ENCODE measurements around the gene RHOT2.
"Not testable (repeated sequence)": the region's sequence is repeated elsewhere in the genome, so short reads cannot be mapped to it uniquely, and the experiment has no call there.

RHOT2 gene

DNA sequence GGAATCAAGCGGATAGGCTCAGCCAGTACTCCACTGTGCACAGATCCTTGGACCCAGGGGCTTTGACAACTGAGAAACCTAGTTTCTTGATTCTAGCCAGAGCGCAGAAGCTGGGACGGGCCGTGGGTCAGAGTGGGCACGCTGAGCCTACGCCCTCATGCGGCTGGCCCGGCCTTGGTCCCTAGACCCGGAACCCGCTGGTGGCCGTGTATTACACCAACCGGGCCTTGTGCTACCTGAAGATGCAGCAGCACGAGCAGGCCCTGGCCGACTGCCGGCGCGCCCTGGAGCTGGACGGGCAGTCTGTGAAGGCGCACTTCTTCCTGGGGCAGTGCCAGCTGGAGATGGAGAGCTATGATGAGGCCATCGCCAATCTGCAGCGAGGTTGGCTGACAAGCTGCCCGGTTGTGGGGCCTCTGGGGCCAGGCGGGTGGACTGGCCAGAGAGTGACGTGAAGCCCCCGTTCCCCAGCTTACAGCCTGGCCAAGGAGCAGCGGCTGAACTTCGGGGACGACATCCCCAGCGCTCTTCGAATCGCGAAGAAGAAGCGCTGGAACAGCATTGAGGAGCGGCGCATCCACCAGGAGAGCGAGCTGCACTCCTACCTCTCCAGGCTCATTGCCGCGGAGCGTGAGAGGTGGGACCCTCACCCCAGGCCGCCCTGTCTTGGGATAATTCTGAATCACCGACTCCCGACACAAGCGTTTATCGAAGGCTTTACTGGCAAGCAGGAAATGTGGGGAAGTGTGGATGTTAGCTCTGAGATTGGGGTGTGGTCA lies 13.2 kb downstream of the RHOT2 start:
- DNase-seq (ENCODE audit: low read depth in 2 of 2): no peak

DNA sequence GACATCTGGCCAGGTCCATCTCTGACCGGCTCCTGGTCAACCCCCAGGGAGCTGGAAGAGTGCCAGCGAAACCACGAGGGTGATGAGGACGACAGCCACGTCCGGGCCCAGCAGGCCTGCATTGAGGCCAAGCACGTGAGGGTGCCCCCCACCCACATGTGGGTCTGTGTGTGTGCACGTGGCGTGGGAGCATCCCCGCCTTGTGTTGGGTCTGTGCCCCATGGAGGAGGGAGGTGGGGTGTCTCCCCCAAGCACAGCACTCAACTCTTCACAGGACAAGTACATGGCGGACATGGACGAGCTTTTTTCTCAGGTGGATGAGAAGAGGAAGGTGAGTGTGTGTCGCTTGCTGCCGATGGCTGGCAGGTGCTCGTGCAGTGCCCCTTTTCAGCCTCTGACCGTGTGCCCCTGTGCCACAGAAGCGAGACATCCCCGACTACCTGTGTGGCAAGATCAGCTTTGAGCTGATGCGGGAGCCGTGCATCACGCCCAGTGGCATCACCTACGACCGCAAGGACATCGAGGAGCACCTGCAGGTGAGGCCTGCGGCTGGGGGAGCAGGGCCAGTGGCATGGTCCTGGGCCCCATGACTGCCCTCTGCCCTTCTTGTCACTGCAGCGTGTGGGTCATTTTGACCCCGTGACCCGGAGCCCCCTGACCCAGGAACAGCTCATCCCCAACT lies 14.0 kb downstream of the RHOT2 start:
- no peak for DNase-seq (ENCODE audit: low read depth in 2 of 2)

DNA sequence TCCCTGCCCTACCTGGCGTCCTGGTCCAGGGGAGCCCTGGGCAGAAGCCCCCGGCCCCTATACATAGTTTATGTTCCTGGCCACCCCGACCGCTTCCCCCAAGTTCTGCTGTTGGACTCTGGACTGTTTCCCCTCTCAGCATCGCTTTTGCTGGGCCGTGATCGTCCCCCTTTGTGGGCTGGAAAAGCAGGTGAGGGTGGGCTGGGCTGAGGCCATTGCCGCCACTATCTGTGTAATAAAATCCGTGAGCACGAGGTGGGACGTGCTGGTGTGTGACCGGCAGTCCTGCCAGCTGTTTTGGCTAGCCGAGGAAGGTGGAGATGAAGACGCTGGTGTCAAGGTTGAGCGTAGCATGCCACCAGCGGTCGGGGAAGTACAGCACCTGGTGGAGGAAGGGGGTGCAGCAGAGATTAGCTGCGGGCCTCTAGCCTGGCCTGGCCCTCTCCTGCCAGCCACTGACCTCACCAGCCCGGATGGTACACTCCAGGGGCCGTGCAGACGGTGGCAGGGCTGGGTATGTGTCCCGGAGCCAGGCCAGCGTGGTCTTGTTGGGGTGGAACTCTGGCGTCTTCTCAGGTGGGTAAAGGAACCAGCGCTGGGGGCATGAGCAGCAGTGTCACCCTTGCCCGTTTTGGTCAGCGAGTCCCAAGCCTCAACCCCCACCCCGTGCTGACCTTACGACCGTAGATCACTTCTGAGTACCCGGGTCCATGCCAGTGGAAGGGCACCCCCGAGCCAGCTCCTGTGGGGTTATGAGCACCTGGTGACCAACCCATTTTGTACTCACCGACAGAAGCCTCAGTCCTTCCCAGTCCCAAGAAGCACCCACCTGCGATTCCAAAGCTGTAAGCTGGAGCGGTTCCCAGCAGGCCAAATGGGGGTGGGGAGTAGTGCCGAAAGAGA lies 14.8 kb downstream of the RHOT2 start:
- DNase-seq (ENCODE audit: low read depth in 2 of 2): no peak

DNA sequence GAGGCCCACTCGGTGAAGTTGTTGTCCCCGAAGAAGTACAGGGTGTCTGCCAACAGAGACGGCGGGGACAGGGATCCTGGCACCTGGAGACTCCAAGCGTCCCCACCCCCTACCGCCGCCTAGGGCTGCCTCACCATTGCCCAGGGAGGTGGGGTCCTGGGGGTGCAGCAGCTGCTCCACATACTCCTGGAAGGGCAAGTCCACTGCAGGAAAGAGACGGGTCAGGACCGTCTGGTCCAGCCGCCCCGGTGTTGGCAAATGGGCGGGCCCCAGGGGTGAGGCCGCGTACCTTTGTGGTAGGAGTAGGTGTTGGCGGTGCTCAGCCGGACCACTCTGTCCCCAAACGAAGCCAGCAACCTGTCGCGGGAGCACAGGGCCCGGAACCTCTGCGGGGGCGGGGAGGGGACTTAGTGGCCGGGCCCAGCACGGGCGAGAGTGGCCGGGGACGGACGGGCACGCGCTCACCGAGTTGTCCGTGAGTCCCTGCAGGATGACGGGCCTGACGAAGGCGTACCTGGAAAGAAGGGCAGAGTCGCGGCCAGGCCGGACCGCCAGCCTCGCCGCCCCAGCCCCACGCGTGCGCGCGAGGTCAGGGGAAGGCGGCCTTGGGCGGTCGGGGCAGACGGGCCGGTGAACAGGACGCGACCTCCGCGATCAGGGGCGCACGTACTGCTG lies 15.6 kb downstream of the RHOT2 start:
- no peak for DNase-seq (ENCODE audit: low read depth in 2 of 2)

DNA sequence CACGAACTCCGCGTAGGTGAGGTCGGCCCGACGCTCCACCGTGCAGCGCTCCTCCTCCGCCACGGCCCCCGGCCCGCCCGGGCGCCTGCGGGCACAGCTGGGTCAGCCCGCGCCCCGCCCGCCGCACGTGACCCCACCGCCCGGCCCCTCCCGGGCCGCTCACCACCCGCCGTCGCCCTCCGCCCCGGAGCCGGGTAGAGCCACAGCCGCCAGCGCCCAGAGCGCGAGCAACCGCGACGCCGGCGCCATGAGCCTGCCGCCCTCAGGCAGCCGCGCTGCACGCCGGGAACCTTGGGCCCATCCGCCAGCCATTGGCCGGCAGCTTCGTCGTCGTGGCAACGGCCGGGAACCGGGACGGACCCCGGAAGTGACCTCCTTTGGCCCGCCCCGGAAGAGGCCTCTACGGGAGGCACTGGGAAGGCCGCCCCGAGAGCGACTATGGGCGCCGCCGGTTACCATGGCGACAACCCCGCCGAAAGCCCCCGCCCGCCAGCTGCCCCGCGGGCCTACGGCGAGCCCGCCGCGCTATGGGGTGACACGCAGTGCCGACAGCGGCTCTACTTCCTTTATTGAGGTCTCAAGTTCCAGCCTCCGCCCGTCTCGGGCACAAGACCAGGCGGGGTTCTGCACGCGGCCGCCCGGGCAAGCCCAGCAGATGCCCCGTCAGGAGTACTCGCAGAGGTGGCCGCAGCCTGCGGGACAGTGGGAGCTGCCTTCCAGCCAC lies 16.3 kb downstream of the RHOT2 start, which contains the start of gene JMJD8:
JMJD8 (minus strand) TSS at position 264 of the 724 bp plus-strand sequence; CDS start at position 249, 15 bp downstream.
- DNase-seq (ENCODE audit: low read depth in 2 of 2): peak; percentile 84 to 85

DNA sequence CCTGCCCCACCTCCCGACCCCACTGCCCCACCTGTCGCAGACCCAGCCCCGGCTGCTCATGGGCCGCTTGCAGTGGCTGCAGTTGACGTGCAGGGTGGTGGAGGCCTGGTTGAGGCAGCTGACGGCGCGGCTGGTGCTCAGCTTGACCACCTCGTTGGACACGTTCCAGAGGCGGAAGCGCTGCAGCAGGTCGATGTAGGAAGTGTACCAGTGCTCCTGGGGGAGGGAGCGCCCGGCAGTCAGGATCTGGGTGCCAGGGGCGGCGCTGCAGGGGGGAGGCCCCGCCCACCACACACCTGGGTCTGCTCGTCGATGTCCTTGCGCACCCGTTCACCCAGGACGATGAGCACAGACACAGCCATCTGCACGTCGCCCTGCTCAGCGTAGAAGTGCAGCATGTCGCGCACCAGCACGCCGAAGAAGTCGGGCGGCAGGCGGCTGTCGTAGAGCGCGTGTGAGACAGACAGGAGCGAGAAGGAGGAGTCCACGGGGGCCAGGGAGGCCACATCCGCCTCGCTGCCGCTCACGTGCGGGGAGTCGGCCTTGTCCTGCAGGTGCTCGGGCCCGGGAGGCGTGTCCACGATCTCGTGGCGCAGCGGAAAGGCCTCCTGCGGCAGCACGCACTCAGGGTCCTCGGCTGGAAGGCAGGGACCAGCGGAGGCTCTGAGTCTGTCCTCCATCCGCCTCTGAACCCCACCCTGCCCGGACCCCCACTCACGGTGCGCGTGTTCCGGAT lies 17.2 kb downstream of the RHOT2 start:
- no peak for DNase-seq (ENCODE audit: low read depth in 2 of 2)

DNA sequence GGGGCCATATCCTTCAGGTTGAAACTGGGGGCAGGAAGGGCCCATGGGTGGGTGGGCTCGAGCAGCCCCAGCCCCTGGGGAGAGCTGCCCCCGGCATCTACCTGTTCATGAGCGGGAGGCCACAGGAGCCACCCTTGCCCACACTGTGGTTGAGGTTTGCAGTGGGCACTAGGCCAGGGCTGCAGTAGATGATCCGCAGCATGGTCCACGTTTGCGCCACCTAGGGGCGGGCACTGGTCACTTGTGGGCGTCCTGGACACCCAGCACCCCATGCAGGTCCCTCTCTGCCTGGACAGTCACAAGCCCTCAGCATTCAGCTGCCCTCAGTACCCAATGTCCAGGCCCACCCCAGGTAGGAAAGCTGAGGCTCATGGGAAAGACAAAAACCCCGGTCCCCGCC lies 18.0 kb downstream of the RHOT2 start:
- no peak for DNase-seq (ENCODE audit: low read depth in 2 of 2)

DNA sequence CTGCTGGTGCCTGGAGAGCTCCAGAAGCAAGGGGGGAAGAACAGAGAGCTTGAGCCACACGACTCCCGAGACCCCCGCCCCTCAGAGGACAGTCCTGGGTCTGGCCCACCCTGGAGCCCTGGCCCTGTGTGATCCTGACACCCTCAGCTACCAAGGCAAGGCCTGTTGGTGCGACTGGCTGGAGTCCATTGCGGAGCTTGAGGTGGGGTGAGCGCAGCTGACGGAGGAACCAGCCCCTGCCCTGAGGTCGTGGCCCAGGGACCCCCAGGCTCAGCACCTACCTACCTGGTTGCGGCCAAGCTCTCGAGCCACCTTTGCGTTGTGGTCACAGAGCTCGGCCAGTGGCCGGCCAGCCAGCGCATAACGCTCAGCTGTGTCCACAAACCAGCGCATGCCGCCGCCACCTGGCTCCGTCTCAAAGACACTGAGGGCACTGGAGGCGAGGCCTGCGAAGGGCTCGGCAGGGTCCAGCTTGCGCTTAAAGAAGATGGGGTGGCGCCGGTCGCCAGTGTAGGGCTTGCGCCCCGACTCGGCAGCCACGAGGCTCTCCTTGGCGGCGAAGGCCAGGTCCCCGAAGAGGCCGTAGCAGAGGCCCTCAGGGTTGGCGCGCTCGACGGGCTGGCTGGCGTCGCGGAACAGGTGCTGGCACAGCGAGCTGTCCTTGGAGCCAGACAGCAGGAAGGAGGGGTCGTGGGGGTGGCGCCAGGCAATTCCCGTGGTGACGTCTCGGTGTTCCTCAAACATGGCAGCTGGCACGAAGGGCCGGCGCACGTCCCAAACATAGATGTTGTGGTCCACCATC lies 18.7 kb downstream of the RHOT2 start:
- DNase-seq (ENCODE audit: low read depth in 2 of 2): no peak

DNA sequence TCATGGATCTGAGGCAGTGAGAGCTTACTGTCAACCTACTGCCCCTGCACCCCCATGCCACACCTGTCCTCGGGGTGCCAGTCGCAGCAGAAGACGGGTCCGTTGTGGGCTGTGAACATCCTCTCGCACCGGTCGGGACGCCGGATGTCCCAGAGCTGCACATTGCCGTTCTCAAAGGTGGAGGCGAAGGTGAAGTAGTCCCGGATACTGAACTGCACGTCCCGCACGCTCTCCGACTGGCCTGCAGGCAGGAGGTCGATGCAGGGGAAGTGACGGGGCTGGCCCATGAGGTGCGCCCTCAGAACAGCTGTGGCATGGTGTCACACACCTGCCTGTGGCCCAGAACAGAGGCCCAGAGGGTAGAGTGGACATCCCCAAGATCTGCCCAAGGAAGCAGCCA lies 19.6 kb downstream of the RHOT2 start:
- DNase-seq (ENCODE audit: low read depth in 2 of 2): no peak

DNA sequence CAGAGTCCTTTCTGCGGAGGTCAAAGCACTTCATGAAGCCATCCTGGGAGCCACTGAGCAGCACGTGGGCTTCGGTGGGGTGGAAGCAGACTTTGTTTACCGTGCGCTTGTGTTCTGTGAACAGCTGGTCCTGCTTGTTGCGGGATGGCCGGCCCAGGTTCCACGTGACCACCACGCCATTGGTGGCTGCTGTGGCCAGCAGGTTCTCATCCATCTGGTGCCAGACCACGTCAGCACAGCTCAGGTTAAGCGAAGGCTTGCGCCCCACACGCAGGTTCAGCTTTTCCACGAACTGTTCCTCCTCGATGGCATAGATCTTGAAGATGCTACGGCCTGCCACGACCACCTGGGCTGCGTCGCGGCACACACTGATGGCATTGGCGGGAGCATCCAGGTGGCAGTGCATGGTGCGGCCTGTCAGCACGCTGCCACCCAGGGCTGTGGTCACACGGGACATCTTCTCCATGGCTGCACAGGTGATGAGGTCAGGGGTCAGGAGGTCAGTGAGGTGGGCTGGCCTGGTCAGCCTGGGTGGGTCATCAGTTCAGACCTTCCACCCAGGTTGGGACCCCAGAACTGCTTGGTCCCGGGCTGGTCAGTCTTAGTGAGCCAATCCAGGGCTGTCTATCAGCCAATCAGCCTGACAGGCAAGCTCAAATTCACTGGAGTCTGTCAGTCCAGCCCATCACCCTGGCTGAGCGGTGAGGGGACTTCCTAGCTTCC lies 21.4 kb downstream of the RHOT2 start:
- DNase-seq (ENCODE audit: low read depth in 2 of 2): no peak

DNA sequence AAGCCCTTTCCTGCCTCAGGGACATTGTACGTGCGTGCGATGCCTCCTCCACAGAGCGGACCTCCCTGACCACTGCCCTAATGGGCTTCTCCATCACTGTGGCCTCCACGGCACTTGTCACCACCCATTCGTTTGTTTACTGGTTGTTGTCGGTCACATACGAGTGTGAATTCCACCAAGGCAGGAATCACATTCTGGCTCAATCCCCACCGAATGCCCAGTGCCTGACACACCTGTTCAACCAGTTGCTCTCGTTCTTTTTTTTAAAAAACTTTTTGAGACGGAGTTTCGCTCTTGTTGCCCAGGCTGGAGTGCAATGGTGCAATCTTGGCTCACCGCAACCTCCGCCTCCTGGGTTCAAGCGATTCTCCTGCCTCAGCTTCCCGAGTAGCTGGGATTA lies 23.3 kb downstream of the RHOT2 start:
- DNase-seq (ENCODE audit: low read depth in 2 of 2): not testable (repeated sequence)

DNA sequence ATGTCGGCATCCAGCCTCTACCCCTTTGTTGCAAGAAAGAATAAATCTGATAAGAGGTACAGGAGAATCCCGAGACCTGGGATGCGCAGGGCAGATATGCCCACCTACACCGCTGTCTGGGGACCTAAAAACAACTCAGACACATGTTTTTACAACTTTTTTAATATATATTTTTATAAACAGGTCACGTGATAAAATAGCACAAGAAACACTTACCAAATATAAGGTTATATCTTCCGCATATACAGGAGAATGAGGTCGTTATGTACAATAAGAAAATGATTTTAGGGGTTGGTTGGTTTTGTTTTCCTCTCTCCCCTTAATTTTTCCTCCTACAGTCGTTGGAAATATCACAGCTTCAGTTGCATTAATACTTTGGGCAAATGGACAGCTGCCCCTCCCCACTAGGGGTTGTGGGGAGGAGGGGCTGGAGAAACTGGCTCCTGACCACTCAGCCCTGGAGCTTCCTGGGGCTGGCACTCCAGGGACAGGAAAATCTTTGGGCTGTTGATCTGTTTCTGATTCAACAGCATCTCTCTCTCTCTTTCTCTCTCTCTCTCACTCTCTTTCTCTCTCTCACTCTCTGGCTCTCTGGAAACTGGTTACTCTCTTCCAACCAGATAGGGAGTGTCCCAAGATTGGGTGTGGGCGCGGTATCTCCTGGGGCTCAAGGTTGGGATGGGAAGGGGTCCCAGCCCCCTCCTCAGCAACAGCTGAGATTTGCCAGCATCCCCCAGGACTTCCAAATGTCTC lies 24.6 kb downstream of the RHOT2 start:
- no peak for DNase-seq (ENCODE audit: low read depth in 2 of 2)

DNA sequence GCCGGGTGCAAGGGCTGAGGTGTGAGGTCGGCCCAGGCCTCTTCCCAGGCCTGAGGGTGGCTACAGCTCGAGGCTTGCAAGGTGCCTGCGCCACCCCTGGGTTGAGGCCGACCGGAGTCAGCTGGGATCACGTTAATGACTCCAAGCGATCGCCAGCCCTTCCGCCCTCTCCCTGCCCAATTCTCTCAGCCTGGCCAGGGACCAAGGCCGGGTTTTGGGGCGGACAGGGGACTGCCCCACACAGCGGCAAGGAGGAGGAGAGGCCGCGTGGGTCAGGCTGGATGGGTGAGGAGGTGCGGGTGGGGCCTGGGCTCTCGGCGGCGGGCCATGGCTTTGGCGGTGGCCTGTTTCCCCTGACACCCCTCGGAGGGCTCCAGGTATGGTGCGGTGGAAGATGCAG lies 25.4 kb downstream of the RHOT2 start:
- no peak for DNase-seq (ENCODE audit: low read depth in 2 of 2)

DNA sequence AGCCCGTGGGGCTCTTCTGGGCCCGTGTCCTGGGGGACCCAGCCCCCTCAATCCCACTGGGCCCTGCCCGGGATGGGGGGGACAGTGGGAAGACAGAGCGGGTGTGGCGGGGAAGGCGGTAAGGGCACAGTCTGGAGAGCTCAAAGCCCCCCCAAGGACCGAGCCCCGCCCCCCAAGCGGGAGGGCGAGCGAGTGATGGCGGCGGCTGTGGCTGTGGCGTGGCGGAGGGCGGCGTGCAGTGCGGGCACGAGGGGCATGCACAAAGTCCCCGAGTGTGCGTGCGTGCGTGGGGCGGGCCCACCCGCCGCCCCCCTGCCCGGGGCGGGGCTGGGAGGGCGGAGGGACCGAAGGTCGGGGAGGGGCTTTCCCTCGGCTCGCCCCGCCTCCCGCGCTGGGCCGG lies 25.8 kb downstream of the RHOT2 start:
- no peak for DNase-seq (ENCODE audit: low read depth in 2 of 2)

DNA sequence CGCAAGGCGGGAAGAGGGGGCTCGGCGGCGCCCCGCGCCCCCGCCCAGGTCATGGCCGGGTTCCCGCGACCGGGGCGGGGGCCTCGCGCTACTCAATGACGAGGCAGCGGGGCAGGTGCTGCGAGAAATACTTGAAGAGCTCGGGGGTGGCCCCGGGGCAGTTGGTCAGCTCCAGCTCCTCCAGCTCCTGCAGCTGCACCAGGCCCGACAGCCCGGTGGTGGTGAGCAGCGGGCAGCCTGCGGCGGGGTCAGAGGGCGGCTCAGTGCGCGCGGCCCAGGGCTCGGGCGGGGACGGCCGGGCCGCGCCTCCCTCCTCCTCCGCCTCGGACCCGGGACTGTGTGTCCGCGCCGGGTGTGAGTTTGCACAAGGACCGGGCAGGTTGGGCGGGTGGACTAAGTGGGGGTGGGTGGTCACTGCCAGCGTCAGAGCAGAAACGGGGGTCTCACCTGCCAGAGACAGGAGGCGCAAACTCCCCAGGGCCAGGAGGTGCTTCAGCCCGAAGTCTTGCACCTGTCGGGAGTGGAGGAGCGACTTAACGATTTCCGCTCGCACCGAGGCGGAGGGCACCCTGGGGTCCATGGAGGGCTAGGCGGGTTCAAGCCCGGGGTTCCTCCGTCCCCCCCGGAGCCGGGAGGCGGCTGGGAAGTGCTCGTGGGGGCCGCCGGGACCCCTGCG lies 26.4 kb downstream of the RHOT2 start:
- DNase-seq (ENCODE audit: low read depth in 2 of 2): no peak

DNA sequence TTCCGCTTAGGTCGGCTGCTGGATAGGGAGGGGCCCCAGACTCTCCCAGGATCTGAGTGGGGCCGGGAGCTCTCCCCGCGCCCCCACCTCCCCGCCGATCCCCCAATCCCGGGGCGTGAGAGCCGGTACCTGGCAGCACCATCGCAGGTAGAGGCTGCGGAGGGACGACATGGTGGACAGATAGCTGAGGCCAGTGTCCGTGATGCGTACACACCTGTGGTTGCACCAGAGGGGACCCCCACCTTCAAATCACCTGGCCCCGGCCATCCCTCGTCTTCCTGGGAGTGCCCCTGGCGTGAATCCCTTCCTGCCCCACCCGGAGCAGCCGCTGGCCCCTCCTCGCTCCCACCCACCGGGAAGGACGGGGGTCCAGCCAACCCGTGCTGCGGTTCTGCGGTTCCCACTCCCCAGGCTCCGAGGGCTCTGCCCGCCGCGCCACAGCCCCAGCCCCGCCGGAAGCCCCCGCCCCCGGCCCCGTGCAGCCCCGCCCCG lies 27.0 kb downstream of the RHOT2 start:
- no peak for DNase-seq (ENCODE audit: low read depth in 2 of 2)

DNA sequence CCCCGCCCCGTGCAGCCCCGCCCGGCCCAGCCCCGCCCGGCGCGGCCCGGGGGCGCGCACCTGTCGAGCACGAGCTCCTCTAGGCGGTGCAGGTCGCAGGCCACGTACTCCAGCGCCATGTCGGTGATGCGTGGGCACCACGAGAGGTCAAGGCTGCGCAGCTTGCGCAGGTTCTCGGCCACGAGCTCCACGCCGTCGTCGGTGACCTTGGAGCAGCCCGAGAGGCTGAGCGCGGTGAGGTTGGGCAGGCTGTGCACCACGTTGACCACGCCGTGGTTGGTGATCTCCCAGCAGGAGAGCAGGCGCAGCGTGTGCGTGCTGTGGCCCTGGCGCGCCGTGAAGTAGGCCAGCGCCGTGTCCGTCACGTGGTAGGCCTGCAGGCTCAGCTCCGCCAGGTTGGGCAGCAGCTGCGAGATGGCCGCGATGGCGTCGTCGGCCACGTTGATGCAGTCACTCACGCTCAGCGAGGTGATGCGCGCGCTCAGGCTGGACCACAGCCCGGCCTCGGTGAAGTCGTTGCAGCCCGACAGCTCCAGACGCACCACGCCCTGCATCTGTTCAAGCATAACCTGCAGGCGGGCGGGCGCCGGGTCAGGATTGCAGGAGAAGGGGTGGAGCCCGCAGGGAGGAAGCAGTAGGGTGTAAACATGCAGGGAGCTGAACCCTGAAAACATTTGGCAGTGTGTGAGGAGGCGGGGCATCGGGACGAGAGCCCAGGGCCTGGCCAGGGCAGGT lies 27.6 kb downstream of the RHOT2 start:
- DNase-seq (ENCODE audit: low read depth in 2 of 2): no peak
